ENCODE measurements around the gene KAT7. TPM values are rescaled to one million over a fixed set of nuclear protein-coding genes. Genes with fewer than 3 reads are reported as not detected.
"Not testable (repeated sequence)": the region's sequence is repeated elsewhere in the genome, so short reads cannot be mapped to it uniquely, and the experiment has no call there.

The KAT7 gene
- total RNA-seq, 2 experiments from 2014 or later = 61.2 to 66.6 TPM

DNA sequence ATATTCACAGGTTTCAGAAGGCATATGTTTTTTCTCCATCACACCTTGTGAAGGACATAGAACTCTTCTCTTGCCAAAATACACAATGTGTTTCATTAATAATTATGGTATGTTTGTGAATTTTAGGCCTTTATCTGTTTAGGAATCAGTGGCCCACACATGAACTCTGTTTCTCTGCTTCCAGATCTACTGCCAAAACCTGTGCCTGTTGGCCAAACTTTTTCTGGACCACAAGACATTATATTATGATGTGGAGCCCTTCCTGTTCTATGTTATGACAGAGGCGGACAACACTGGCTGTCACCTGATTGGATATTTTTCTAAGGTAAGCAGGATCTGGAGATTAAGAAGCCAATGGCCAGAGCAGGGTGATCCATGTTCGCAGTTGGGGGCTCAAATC lies 33.0 kb downstream of the KAT7 start:
- DNase-seq = no peak
- intact Hi-C loops (cut with micrococcal nuclease) = no loop called here
- Mint-ChIP-seq H3K4me3 (no peak overlapping the region), H3K9me3 (no peaks in the 10 kb centered on the region), H3K27ac (peak overlapping the region; percentile 69), H3K4me1 (ENCODE audit: low read depth) (peaks cover 47% of the 10 kb centered on the region), H3K36me3 (ENCODE audit: low read depth) (peaks cover 67% of the 10 kb centered on the region), H3K27me3 (no peaks in the 10 kb centered on the region)
- CTCF ChIA-PET = interaction anchor here (0.6 to 1.4 kb wide), 2 partner anchors 8 to 251 kb away, joined by 3 read pairs; no protein-coding TSS in a partner anchor
- POLR2A ChIA-PET = interaction anchor here (1.0 kb wide), 1 partner anchor 38 kb away, joined by 4 read pairs; no protein-coding TSS in a partner anchor
- ATAC-seq = no peak
- TF ChIP-seq, protein P1, sequence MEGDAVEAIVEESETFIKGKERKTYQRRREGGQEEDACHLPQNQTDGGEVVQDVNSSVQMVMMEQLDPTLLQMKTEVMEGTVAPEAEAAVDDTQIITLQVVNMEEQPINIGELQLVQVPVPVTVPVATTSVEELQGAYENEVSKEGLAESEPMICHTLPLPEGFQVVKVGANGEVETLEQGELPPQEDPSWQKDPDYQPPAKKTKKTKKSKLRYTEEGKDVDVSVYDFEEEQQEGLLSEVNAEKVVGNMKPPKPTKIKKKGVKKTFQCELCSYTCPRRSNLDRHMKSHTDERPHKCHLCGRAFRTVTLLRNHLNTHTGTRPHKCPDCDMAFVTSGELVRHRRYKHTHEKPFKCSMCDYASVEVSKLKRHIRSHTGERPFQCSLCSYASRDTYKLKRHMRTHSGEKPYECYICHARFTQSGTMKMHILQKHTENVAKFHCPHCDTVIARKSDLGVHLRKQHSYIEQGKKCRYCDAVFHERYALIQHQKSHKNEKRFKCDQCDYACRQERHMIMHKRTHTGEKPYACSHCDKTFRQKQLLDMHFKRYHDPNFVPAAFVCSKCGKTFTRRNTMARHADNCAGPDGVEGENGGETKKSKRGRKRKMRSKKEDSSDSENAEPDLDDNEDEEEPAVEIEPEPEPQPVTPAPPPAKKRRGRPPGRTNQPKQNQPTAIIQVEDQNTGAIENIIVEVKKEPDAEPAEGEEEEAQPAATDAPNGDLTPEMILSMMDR (IDR thresholded peaks at IDR 0.05) = no peak

DNA sequence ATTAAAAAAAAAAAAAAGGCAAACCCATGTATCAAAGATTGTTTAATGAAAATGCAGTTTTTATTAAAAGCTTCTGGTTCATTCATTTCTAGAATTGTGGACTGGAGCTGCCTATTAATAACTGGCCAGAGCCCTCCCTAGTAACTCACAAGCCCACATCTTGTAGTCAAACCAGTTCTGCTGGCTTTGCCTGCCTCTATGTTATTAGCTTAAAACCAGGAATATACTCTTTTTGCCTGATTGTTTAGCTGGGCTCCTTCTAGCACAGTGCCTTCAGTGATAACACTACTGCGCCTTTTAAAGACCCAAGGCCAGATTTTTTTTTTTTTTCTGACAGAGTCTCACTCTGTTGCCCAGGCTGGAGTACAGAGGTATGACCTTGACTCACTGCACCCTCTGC lies 33.4 kb downstream of the KAT7 start:
- intact Hi-C loops (cut with micrococcal nuclease) = no loop called here
- peaks cover 63% of the 10 kb centered on the region for H3K36me3 Mint-ChIP-seq (ENCODE audit: low read depth)
- TF ChIP-seq, protein P1 (IDR thresholded peaks at IDR 0.05) = no peak
- ATAC-seq (no peak), DNase-seq (no peak)
- H3K4me1 Mint-ChIP-seq (ENCODE audit: low read depth) = peaks cover 44% of the 10 kb centered on the region
- no peaks in the 10 kb centered on the region for H3K9me3 Mint-ChIP-seq
- no peak overlapping the region for H3K27ac Mint-ChIP-seq
- POLR2A ChIA-PET = interaction anchor here (1.0 to 1.1 kb wide), 3 partner anchors 14 to 113 kb away, joined by 3 to 4 read pairs (median 3); no protein-coding TSS in a partner anchor
- H3K4me3 Mint-ChIP-seq = no peak overlapping the region
- no peaks in the 10 kb centered on the region for H3K27me3 Mint-ChIP-seq
- CTCF ChIA-PET = interaction anchor here (0.6 kb wide), 1 partner anchor 8 kb away, joined by 3 read pairs; no protein-coding TSS in a partner anchor

DNA sequence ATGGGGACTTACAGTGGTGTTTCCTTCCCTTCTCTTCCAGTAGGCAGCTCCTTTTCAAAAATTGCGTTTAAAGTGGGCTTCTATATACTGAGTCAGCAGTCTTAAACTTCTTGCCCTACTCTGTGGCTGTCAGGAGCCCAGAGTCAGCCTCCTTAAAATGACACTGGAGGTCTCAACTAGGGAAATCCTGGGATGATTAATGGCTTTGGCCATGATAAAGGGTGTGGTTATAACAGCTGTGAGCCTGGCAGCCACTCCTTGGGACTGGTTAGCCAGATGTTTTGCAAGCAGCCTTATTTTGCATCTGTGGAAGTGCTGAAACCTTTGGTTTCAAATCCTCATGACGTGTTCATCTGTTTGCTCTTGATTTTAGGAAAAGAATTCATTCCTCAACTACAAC lies 34.3 kb downstream of the KAT7 start:
- TF ChIP-seq, protein P1 (IDR thresholded peaks at IDR 0.05) = no peak
- H3K36me3 Mint-ChIP-seq (ENCODE audit: low read depth) = peaks cover 61% of the 10 kb centered on the region
- H3K9me3 Mint-ChIP-seq = no peaks in the 10 kb centered on the region
- no peaks in the 10 kb centered on the region for H3K27me3 Mint-ChIP-seq
- intact Hi-C loops (cut with micrococcal nuclease) = no loop called here
- H3K27ac Mint-ChIP-seq = no peak overlapping the region
- ChIA-PET CTCF (interaction anchor here (1.0 kb wide), 1 partner anchor 174 kb away, joined by 3 read pairs; no protein-coding TSS in a partner anchor), POLR2A (interaction anchor here (0.5 to 1.1 kb wide), 3 partner anchors 13 to 320 kb away, joined by 3 read pairs; no protein-coding TSS in a partner anchor)
- H3K4me1 Mint-ChIP-seq (ENCODE audit: low read depth) = peaks cover 35% of the 10 kb centered on the region
- no peak overlapping the region for H3K4me3 Mint-ChIP-seq
- DNase-seq (no peak), ATAC-seq (no peak)

DNA sequence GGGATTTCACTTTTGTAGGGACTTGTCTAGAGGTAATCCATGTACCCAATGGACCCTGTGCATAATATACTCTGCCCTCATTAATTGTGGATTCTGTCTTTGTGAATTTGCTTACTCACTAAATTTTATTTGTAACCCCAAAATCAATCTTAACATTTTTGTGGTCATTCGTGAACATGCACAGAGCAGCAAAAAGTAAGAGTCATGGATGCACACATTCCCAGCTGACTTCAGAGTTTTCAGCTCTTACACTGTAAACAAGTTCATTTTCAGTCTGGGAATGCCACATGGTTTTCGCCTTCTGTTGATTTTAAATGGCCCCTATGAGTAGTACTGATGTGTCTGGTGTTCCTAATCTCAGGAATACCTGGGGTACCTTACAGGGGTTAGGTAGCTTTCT lies 35.1 kb downstream of the KAT7 start:
- Mint-ChIP-seq H3K36me3 (ENCODE audit: low read depth) (peaks cover 61% of the 10 kb centered on the region), H3K27me3 (no peaks in the 10 kb centered on the region), H3K27ac (no peak overlapping the region), H3K4me3 (no peak overlapping the region), H3K4me1 (ENCODE audit: low read depth) (peaks cover 27% of the 10 kb centered on the region), H3K9me3 (no peaks in the 10 kb centered on the region)
- TF ChIP-seq, protein P1 (IDR thresholded peaks at IDR 0.05) = no peak
- CTCF ChIA-PET = interaction anchor here (1.0 kb wide), 1 partner anchor 174 kb away, joined by 3 read pairs; no protein-coding TSS in a partner anchor
- intact Hi-C loops (cut with micrococcal nuclease) = no loop called here
- POLR2A ChIA-PET = interaction anchor here (0.6 to 1.0 kb wide), 2 partner anchors 24 to 123 kb away, joined by 3 to 5 read pairs; no protein-coding TSS in a partner anchor
- DNase-seq (no peak), ATAC-seq (no peak)

DNA sequence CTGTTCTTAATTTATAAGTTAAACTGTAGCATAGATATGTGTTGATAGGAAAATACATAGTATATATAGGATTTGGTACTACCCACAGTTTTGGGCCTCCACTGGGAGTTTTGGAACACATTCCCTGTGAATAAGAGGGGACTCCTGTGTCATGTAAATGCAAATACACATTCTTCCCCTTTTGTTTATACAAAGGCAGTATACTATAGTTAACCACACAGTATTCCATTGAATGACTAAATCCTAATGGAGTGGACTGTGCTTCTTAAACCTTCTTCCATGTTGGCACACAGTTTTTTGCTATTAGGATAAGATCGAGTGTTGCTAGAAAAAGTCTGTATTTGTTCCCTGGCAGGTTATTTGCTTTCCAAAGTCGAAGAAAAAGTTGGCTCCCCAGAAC lies 37.2 kb downstream of the KAT7 start:
- no peaks in the 10 kb centered on the region for H3K27me3 Mint-ChIP-seq
- intact Hi-C loops (cut with micrococcal nuclease) = no loop called here
- DNase-seq = no peak
- TF ChIP-seq, protein P1 (IDR thresholded peaks at IDR 0.05) = no peak
- ChIA-PET CTCF (no interaction called here), POLR2A (interaction anchor here (1.2 kb wide), 1 partner anchor 9 kb away, joined by 3 read pairs; no protein-coding TSS in a partner anchor)
- H3K4me1 Mint-ChIP-seq (ENCODE audit: low read depth) = peaks cover 13% of the 10 kb centered on the region
- H3K27ac Mint-ChIP-seq = no peak overlapping the region
- no peak for ATAC-seq
- H3K9me3 Mint-ChIP-seq = no peaks in the 10 kb centered on the region
- no peak overlapping the region for H3K4me3 Mint-ChIP-seq
- H3K36me3 Mint-ChIP-seq (ENCODE audit: low read depth) = peaks cover 63% of the 10 kb centered on the region

DNA sequence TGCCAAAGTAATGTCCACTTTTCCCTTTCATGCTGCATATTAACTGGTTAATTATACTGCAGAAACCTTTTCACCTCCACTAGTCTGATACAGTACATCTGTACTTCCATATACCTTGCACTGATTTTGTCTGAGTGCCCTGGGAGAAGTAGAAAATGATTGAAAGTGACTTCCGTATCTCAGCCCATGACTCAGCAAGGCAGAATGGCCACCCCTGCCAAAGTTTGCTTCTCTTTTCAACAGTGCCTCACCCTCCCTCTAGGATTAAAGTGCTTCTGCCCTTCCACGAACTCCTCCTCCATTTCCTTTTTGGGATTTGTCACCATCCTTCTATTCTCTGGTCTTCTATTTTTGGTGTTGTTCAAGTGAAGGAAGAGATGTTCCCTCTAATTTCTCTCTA lies 39.8 kb downstream of the KAT7 start:
- ATAC-seq; H3K4me1 Mint-ChIP-seq (ENCODE audit: low read depth); H3K9me3 Mint-ChIP-seq; CTCF ChIA-PET; DNase-seq; H3K27me3 Mint-ChIP-seq; intact Hi-C loops (cut with micrococcal nuclease); H3K4me3 Mint-ChIP-seq; POLR2A ChIA-PET: not testable (repeated sequence)
- H3K36me3 Mint-ChIP-seq (ENCODE audit: low read depth) = peaks cover 43% of the 10 kb centered on the region
- peak overlapping the region; percentile 26 for H3K27ac Mint-ChIP-seq
